ENCODE measurements around the gene IL15RA.
"Not testable (repeated sequence)": the region's sequence is repeated elsewhere in the genome, so short reads cannot be mapped to it uniquely, and the experiment has no call there.

DNA sequence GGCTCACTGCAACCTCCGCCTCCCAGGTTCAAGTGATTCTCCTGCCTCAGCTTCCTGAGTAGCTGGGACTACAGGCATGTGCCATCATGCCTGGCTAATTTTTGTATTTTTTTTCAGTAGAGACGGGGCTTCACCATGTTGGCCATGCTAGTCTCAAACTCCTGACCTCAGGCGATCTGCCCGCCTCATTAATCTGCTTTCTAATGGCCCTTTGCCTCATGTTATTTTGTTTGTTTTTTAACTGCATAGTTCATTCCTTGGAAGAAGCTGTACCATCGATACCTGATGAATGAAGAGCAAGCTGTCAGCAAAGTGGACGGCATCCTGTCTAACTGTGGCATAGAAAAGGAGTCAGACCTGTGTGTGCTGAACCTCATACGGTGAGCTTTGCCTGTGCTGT is 68.7 kb downstream of the IL15RA start:
- TF ChIP-seq EZH2 (IDR thresholded peaks at IDR 0.05; ENCODE audit: borderline replicate concordance, control insufficient read depth, low read depth, low read length); POLR2A (IDR thresholded peaks at IDR 0.05; ENCODE audit: low read depth, low read length); NFIC (IDR thresholded peaks at IDR 0.05; ENCODE audit: low read depth, low read length); IRF4 (IDR thresholded peaks at IDR 0.05; ENCODE audit: low read depth, low read length); CHD2 (IDR thresholded peaks at IDR 0.05; ENCODE audit: borderline replicate concordance, low read depth, low read length); ZBTB4 (CRISPR knock-in tag; IDR thresholded peaks at IDR 0.05); JUND (IDR thresholded peaks at IDR 0.05; ENCODE audit: low read depth, low read length); STAT1 (conservative IDR thresholded peaks at IDR 0.05); PKNOX1 (IDR thresholded peaks at IDR 0.05); REST (IDR thresholded peaks at IDR 0.05; ENCODE audit: low read depth, low read length); TCF12 (IDR thresholded peaks at IDR 0.05; ENCODE audit: low read depth, low read length); POLR2AphosphoS5 (IDR thresholded peaks at IDR 0.05; ENCODE audit: low read length): not testable (repeated sequence)
- TF ChIP-seq, protein P1, sequence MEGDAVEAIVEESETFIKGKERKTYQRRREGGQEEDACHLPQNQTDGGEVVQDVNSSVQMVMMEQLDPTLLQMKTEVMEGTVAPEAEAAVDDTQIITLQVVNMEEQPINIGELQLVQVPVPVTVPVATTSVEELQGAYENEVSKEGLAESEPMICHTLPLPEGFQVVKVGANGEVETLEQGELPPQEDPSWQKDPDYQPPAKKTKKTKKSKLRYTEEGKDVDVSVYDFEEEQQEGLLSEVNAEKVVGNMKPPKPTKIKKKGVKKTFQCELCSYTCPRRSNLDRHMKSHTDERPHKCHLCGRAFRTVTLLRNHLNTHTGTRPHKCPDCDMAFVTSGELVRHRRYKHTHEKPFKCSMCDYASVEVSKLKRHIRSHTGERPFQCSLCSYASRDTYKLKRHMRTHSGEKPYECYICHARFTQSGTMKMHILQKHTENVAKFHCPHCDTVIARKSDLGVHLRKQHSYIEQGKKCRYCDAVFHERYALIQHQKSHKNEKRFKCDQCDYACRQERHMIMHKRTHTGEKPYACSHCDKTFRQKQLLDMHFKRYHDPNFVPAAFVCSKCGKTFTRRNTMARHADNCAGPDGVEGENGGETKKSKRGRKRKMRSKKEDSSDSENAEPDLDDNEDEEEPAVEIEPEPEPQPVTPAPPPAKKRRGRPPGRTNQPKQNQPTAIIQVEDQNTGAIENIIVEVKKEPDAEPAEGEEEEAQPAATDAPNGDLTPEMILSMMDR (IDR thresholded peaks at IDR 0.05 in 2 of 3, conservative IDR thresholded peaks at IDR 0.05 in 1 of 3; ENCODE audit: control insufficient read depth in 2 of 3, extremely low read depth in 1 of 3, insufficient read depth in 1 of 3, low read depth in 3 of 3, low read length in 3 of 3): not testable (repeated sequence)

Measured in GM12878 (cell line).